Smooth muscle cell (in vitro differentiated cells): Measurements from ENCODE around the gene CNTNAP2. TPM values are rescaled to one million over a fixed set of nuclear protein-coding genes. Genes with fewer than 3 reads are reported as not detected.

Experiments
- DNase-seq: peaks from one replicate; lab custom pipeline; 2025; ENCODE audit not compliant: unreplicated experiment; lab: John Stamatoyannopoulos, UW
- H2AFZ ChIP-seq: fragments of 200-600 bp; sonication (generic); 2 replicates; pipeline ENCODE4 v1.6.0; 2016; ENCODE audit warnings: antibody characterized with exemption, low read depth, mild to moderate bottlenecking
- H3F3A ChIP-seq: fragments of 200-600 bp; sonication (generic); 2 replicates; pipeline ENCODE4 v1.6.0; 2017; ENCODE audit warnings: antibody characterized with exemption, low read depth
- H3K27ac ChIP-seq: fragments of 200-600 bp; sonication (generic); 2 replicates; pipeline ENCODE4 v1.5.1; 2016; ENCODE audit warnings: low read depth, mild to moderate bottlenecking
- H3K27me3 ChIP-seq: fragments of 200-600 bp; sonication (generic); 2 replicates; pipeline ENCODE4 v1.6.1; 2016; ENCODE audit warnings: low read depth, mild to moderate bottlenecking
- H3K36me3 ChIP-seq: fragments of 200-600 bp; sonication (generic); 2 replicates; pipeline ENCODE4 v1.5.1; 2016; ENCODE audit warnings: low read depth
- H3K4me1 ChIP-seq: fragments of 200-600 bp; sonication (generic); 2 replicates; pipeline ENCODE4 v1.5.1; 2016; ENCODE audit warnings: low read depth
- H3K4me2 ChIP-seq: fragments of 200-600 bp; sonication (generic); 2 replicates; pipeline ENCODE4 v1.6.0; 2016; ENCODE audit warnings: mild to moderate bottlenecking
- H3K4me3 ChIP-seq: fragments of 200-600 bp; sonication (generic); 2 replicates; pipeline ENCODE4 v1.5.1; 2016; ENCODE audit warnings: mild to moderate bottlenecking
- H3K79me2 ChIP-seq: fragments of 200-600 bp; sonication (generic); 2 replicates; pipeline ENCODE4 v1.6.0; 2016; ENCODE audit warnings: low read depth, mild to moderate bottlenecking
- H3K9ac ChIP-seq: fragments of 200-600 bp; sonication (generic); 2 replicates; pipeline ENCODE4 v1.6.0; 2016; ENCODE audit warnings: low read depth
- H3K9me3 ChIP-seq: fragments of 200-600 bp; sonication (generic); replicated peaks from 2 replicates; pipeline ENCODE4 v1.5.1; 2016; ENCODE audit warnings: low read depth
- H4K20me1 ChIP-seq: fragments of 200-600 bp; sonication (generic); 2 replicates; pipeline ENCODE4 v1.6.0; 2016; ENCODE audit warnings: low read depth
- CTCF ChIP-seq: fragments of 200-600 bp; sonication (generic); IDR thresholded peaks from 2 replicates; pipeline ENCODE4 v1.5.1; 2017; ENCODE audit warnings: borderline replicate concordance, mild to moderate bottlenecking, antibody characterized with exemption; ENCODE audit not compliant: insufficient read depth, poor library complexity, severe bottlenecking
- WGBS: methylation state at CpG from one replicate; pipeline ENCODE4 v1.1.7; 2016; ENCODE audit warnings: low lambda C conversion rate; 5-methylcytosine and 5-hydroxymethylcytosine counted together
- polyA plus RNA-seq: library from polyadenylated mRNA; unstranded; fragments of >200 nt; fragmentation: Nextera tagmentation; extraction: Ambion mirVana; gene quantifications from 2 replicates; pipeline ENCODE4 v1.2.1, GENCODE V29; 2016
- total RNA-seq: library from RNA; depleted of rRNA; stranded (reverse); fragments of >200 nt; gene quantifications from 2 replicates; pipeline ENCODE4 v1.2.3, GENCODE V29; 2014

CNTNAP2 gene
- total and polyA plus RNA-seq, 2 experiments from 2014 or later = 1.7 to 9.0 TPM

DNA sequence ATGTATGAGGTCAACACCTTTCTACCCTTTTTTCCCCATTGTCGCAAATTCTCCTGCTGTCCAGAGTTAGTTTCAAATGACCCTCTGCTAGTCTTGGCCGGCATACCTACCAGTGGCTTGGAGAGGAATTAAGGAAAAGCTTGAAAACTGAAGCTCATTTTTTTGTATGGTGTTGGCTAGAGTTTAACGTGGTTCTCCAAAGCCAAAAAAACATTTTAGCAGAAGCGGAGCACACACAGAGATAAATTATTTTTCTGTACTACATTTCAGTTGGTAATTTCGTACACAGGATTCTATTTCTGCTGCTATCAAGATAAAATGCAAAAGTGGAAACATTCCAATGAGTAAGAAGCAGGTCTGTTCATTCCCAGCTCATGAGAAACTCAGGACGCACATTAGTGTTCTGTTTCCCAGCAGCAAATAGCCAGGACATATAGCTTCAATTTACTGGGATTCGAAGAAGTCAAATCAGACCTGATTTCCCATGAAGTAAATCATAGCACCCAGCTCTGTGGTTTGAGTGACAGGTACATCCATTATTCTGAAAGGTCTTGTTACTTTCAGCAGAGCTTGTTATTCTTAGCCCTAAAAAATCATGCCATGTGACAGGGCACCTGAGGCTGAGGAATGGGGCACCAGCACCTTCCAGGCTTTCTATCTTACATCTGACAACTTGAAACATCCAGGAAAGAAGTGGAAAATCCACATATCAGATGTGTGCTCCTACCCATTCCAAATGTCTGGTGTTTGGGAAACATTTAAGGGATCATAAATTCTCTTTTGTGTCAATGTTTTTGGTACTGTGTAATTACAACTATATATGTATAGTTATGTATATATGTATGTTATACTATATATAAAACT lies 2258.0 kb downstream of the CNTNAP2 start:
- no peak overlapping the region for H3K4me3 ChIP-seq
- TF ChIP-seq CTCF = no peak
- no peaks in the 10 kb centered on the region for H3K79me2 ChIP-seq
- no peaks in the 10 kb centered on the region for H4K20me1 ChIP-seq
- H3K9ac ChIP-seq = no peak overlapping the region
- WGBS = 88% methylated on average over 7 of the region's 7 CpGs
- no peaks in the 10 kb centered on the region for H3K27me3 ChIP-seq
- H2AFZ ChIP-seq = no peak overlapping the region
- no peaks in the 10 kb centered on the region for H3K36me3 ChIP-seq
- no peak for DNase-seq
- H3K27ac ChIP-seq = no peak overlapping the region
- H3F3A ChIP-seq = no peaks in the 10 kb centered on the region
- no peaks in the 10 kb centered on the region for H3K4me1 ChIP-seq
- H3K4me2 ChIP-seq = no peak overlapping the region
- no peaks in the 10 kb centered on the region for H3K9me3 ChIP-seq

DNA sequence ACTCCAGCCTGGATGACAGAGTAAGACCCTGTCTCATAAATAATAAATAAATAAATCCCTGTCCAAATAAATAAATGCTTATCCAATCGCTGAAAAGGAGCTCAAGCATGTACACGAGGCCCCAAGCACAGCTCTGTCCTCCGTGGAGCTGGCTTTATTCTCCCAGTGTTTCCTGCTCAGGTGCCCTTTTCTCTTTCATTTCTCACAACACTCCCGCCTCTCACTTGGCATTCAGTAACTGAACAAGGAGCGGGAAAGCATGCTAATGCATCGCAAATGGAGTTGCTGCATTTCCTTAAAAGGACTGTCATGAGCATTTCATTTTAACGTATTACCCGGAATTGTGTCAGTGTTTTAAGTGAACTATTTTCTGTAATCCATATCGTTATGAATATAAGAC lies 2263.1 kb downstream of the CNTNAP2 start:
- H2AFZ ChIP-seq = no peak overlapping the region
- H3K9ac ChIP-seq = no peak overlapping the region
- no peak for DNase-seq
- H3K4me3 ChIP-seq = no peak overlapping the region
- no peaks in the 10 kb centered on the region for H3K9me3 ChIP-seq
- H3F3A ChIP-seq = no peaks in the 10 kb centered on the region
- H3K36me3 ChIP-seq = no peaks in the 10 kb centered on the region
- no peak for TF ChIP-seq CTCF
- H3K4me1 ChIP-seq = peaks cover 4% of the 10 kb centered on the region
- WGBS = 79% methylated on average over 9 of the region's 9 CpGs
- no peaks in the 10 kb centered on the region for H3K27me3 ChIP-seq
- H3K27ac ChIP-seq = no peak overlapping the region
- H3K79me2 ChIP-seq = no peaks in the 10 kb centered on the region
- H4K20me1 ChIP-seq = no peaks in the 10 kb centered on the region
- no peak overlapping the region for H3K4me2 ChIP-seq

- no peaks in the 10 kb centered on the region for H3K79me2 ChIP-seq
- no peak overlapping the region for H3K4me2 ChIP-seq
Measured at GRCh38 chr7:148380596-148381419, 2264.2 kb downstream of the CNTNAP2 start.

More at GRCh38 chr7:148380596-148381419, 2264.2 kb downstream of the CNTNAP2 start:
- H3K9me3 ChIP-seq = no peaks in the 10 kb centered on the region
- H3K9ac ChIP-seq = no peak overlapping the region
- no peak overlapping the region for H3K4me3 ChIP-seq
- no peak for TF ChIP-seq CTCF
- H3K36me3 ChIP-seq = no peaks in the 10 kb centered on the region
- no peaks in the 10 kb centered on the region for H4K20me1 ChIP-seq
- no peak overlapping the region for H2AFZ ChIP-seq
- no peak for DNase-seq
- no peaks in the 10 kb centered on the region for H3K27me3 ChIP-seq
- H3K27ac ChIP-seq = no peak overlapping the region
- 95% methylated on average over 13 of the region's 13 CpGs for WGBS
- H3K4me1 ChIP-seq = peaks cover 4% of the 10 kb centered on the region
- no peaks in the 10 kb centered on the region for H3F3A ChIP-seq
